Left lung (tissue), 10 donors: ENCODE results near the gene SS18L1. TPM values are rescaled to one million over a fixed set of nuclear protein-coding genes. Genes with fewer than 3 reads are reported as not detected.

Experiments
- ATAC-seq: fragments of 200-7000 bp; cut with Tn5 transposase; one replicate; pipeline ENCODE4 v1.9.1; 2020; ENCODE audit warnings: moderate library complexity
- DNase-seq, 4 donors: peaks; one replicate each; pipeline ENCODE4 v3.0.0-alpha.2; 2013 to 2020
- H3K27ac ChIP-seq, 2 donors: fragments of 200-600 bp; sonication (generic) in 1 of 2; one replicate each; pipeline versions ENCODE4 v1.5.0 to v1.8.0; 2020 to 2021
- H3K27me3 ChIP-seq, 2 donors: fragments of 200-600 bp; sonication (generic) in 1 of 2; one replicate each; pipeline versions ENCODE4 v1.5.0 to v1.8.0; 2020 to 2021
- H3K36me3 ChIP-seq, 2 donors: fragments of 200-600 bp; sonication (generic) in 1 of 2; one replicate each; pipeline versions ENCODE4 v1.5.0 to v1.8.0; 2020 to 2021
- H3K4me1 ChIP-seq, 2 donors: fragments of 200-600 bp; one replicate each; pipeline ENCODE4 v1.8.0; 2021
- H3K4me3 ChIP-seq, 2 donors: fragments of 200-600 bp; sonication (generic) in 1 of 2; one replicate each; pipeline versions ENCODE4 v1.5.0 to v1.8.0; 2020 to 2021; ENCODE audit warnings: mild to moderate bottlenecking in 1 of 2
- H3K9me3 ChIP-seq, 2 donors: fragments of 200-600 bp; sonication (generic) in 1 of 2; one replicate each; pipeline versions ENCODE4 v1.5.0 to v1.8.0; 2020 to 2021
- intact Hi-C, 2 donors: fragments of 100-400 bp; cut with DNase I; formaldehyde crosslinking; loops; one replicate each; pipeline versions ENCODE4 v1.11.2 to v1.14.2; 2022
- polyA plus RNA-seq, 6 donors: library from polyadenylated mRNA; unstranded; fragments of 120-200 nt; gene quantifications; one replicate each; pipeline ENCODE4 v1.2.1, GENCODE V29; 2013; ENCODE audit not compliant: insufficient read length in 6 of 6
- total RNA-seq, 2 donors: library from RNA; stranded (reverse); fragmentation: NEBNext Ultra II Directional; extraction: Animal tissue kit (Norgen Biotek cat#: 25700); gene quantifications; one replicate each; pipeline ENCODE4 v1.2.1, GENCODE V29; 2021
- TF ChIP-seq, protein P1 (sequence below), 2 donors: fragments of 200-600 bp; sonication (generic) in 1 of 2; IDR thresholded peaks; one replicate each; pipeline versions ENCODE4 v1.5.0 to v1.8.0; 2021; ENCODE audit warnings: antibody characterized with exemption in 2 of 2
- donor health status: DM: no; HTN: yes; CAD: no.
- donor health status: DM: no; HTN: no; CAD: no.

SS18L1 gene
- total and polyA plus RNA-seq, 8 donors: 14.6 to 30.0 (median 21.7) TPM

- DNase-seq (peak in 1 of 4 donors; percentile 69), ATAC-seq (peak; percentile 11)
- Histone ChIP-seq H3K27me3 (no peaks in the 10 kb centered on the region), H3K27ac (peak overlapping the region in 1 of 2 donors; percentile 74), H3K4me1 (peaks cover 0 to 54% of the 10 kb centered on the region in 2 donors), H3K4me3 (no peak overlapping the region), H3K36me3 (peaks cover 10 to 100% of the 10 kb centered on the region in 2 donors), H3K9me3 (no peaks in the 10 kb centered on the region)
- intact Hi-C loops: loop anchor here in 1 of 2 donors (5.0 kb wide), 1 partner anchor 122 kb away; no protein-coding TSS in a partner anchor
- TF ChIP-seq, protein P1, sequence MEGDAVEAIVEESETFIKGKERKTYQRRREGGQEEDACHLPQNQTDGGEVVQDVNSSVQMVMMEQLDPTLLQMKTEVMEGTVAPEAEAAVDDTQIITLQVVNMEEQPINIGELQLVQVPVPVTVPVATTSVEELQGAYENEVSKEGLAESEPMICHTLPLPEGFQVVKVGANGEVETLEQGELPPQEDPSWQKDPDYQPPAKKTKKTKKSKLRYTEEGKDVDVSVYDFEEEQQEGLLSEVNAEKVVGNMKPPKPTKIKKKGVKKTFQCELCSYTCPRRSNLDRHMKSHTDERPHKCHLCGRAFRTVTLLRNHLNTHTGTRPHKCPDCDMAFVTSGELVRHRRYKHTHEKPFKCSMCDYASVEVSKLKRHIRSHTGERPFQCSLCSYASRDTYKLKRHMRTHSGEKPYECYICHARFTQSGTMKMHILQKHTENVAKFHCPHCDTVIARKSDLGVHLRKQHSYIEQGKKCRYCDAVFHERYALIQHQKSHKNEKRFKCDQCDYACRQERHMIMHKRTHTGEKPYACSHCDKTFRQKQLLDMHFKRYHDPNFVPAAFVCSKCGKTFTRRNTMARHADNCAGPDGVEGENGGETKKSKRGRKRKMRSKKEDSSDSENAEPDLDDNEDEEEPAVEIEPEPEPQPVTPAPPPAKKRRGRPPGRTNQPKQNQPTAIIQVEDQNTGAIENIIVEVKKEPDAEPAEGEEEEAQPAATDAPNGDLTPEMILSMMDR (IDR thresholded peaks at IDR 0.05): no peak
Measured at GRCh38 chr20:62134735-62135231, 8.8 kb upstream of the SS18L1 start.

DNA sequence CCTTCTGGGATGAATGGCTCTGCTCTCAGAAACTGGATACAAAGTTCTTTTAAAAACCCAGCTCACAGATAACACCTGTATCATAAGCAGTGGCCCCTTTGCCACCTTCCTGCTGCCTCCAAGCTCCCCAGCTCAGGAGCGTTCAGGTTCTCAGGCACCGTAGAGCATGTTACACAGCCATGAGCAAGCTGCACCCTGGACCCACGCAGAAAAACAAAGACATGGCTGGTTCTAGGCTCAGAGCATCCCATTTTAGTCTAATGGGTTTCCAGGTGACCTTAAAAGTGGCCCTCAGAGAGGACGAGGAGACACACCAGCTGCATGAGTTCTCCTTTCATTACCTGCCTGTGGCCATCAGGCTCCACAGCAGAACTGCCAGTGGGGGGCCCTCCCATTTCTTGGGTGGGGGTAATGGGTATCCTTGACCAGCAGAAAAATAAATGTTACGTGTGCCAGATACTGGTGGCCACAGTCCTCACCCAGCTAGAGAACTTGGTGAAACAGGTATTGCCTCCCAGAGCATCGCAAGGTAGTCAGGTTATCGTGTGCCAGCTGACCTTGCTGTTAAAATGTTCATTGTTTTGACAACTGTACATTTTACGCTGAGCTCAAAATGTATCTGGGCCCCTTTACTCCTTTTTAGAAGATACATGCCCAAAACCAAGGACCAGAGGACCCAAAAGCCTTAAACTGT is 7.8 kb upstream of the SS18L1 start:
- TF ChIP-seq, protein P1 (IDR thresholded peaks at IDR 0.05): no peak
- no peak for DNase-seq
- peaks cover under 1 to 63% of the 10 kb centered on the region in 2 donors for H3K4me1 ChIP-seq
- ATAC-seq: no peak
- H3K36me3 ChIP-seq: peaks cover 10 to 100% of the 10 kb centered on the region in 2 donors
- H3K9me3 ChIP-seq: no peaks in the 10 kb centered on the region
- intact Hi-C loops: loop anchor here in 1 of 2 donors (5.0 kb wide), 1 partner anchor 123 kb away; no protein-coding TSS in a partner anchor
- no peak overlapping the region for H3K4me3 ChIP-seq
- no peaks in the 10 kb centered on the region for H3K27me3 ChIP-seq
- H3K27ac ChIP-seq: peak overlapping the region in 1 of 2 donors; percentile 74

GRCh38 chr20:62136283-62137091 is 7.1 kb upstream of the SS18L1 start:
- intact Hi-C loops: loop anchor here in 1 of 2 donors (5.0 kb wide), 1 partner anchor 124 kb away; no protein-coding TSS in a partner anchor
- Histone ChIP-seq H3K9me3 (no peaks in the 10 kb centered on the region), H3K4me3 (no peak overlapping the region), H3K27ac (peak overlapping the region in 1 of 2 donors; percentile 2), H3K36me3 (peaks cover 10 to 95% of the 10 kb centered on the region in 2 donors), H3K27me3 (no peaks in the 10 kb centered on the region), H3K4me1 (peaks cover 6 to 71% of the 10 kb centered on the region in 2 donors)
- TF ChIP-seq, protein P1 (IDR thresholded peaks at IDR 0.05): peak; percentile 47 to 68
- ATAC-seq (peak; percentile 71), DNase-seq (peak in 2 of 4 donors; percentile 42 to 75)

GRCh38 chr20:62137092-62137384 is 6.5 kb upstream of the SS18L1 start:
- TF ChIP-seq, protein P1 (IDR thresholded peaks at IDR 0.05): peak in 1 of 2 donors; percentile 11
- Histone ChIP-seq H3K27ac (no peak overlapping the region), H3K27me3 (no peaks in the 10 kb centered on the region), H3K36me3 (peaks cover 10 to 89% of the 10 kb centered on the region in 2 donors), H3K4me1 (peaks cover 6 to 72% of the 10 kb centered on the region in 2 donors), H3K9me3 (no peaks in the 10 kb centered on the region), H3K4me3 (no peak overlapping the region)
- intact Hi-C loops: loop anchor here in 1 of 2 donors (5.0 kb wide), 1 partner anchor 125 kb away; no protein-coding TSS in a partner anchor
- DNase-seq (no peak), ATAC-seq (no peak)
